Mucosa of rectum (tissue), 2 donors: ENCODE results near the gene PI4K2A.
"Not testable (repeated sequence)": the region's sequence is repeated elsewhere in the genome, so short reads cannot be mapped to it uniquely, and the experiment has no call there.

Source experiments
- H3K27ac ChIP-seq, 2 donors: one replicate each; pipeline ENCODE4 v1.7.0; 2013; ENCODE audit warnings: inconsistent platforms in 2 of 2, low read depth in 2 of 2, low read length in 2 of 2
- H3K27me3 ChIP-seq, 2 donors: one replicate each; pipeline ENCODE4 v1.7.0; 2013; ENCODE audit warnings: low read length in 2 of 2; ENCODE audit not compliant: control insufficient read depth in 2 of 2, insufficient read depth in 2 of 2
- H3K36me3 ChIP-seq, 2 donors: one replicate each; pipeline ENCODE4 v1.7.0; 2013; ENCODE audit warnings: low read length in 2 of 2; ENCODE audit not compliant: control insufficient read depth in 2 of 2, insufficient read depth in 2 of 2
- H3K4me1 ChIP-seq, 2 donors: one replicate each; pipeline ENCODE4 v1.7.0; 2013; ENCODE audit warnings: low read length in 2 of 2, mild to moderate bottlenecking in 1 of 2; ENCODE audit not compliant: control insufficient read depth in 2 of 2, insufficient read depth in 2 of 2
- H3K4me3 ChIP-seq, 2 donors: one replicate each; pipeline ENCODE4 v1.7.0; 2013; ENCODE audit warnings: low read length in 2 of 2
- H3K9ac ChIP-seq, 2 donors: one replicate each; pipeline ENCODE4 v1.7.0; 2013; ENCODE audit warnings: low read length in 2 of 2, low read depth in 1 of 2, mild to moderate bottlenecking in 1 of 2
- H3K9me3 ChIP-seq, 2 donors: one replicate each; pipeline ENCODE4 v1.7.0; 2013; ENCODE audit warnings: low read length in 2 of 2; ENCODE audit not compliant: control insufficient read depth in 2 of 2
- donor health status: healthy.
- donor health status: Normal muscosa, but diverticular disease.

The PI4K2A gene

GRCh38 chr10:97644936-97645335, 4.5 kb downstream of the PI4K2A start:
- Histone ChIP-seq H3K4me1 (peaks cover 7 to 8% of the 10 kb centered on the region in 2 donors), H3K9ac (no peak overlapping the region), H3K4me3 (no peak overlapping the region), H3K9me3 (no peaks in the 10 kb centered on the region), H3K36me3 (peaks cover 0 to 2% of the 10 kb centered on the region in 2 donors), H3K27me3 (no peaks in the 10 kb centered on the region), H3K27ac (no peak overlapping the region)

DNA sequence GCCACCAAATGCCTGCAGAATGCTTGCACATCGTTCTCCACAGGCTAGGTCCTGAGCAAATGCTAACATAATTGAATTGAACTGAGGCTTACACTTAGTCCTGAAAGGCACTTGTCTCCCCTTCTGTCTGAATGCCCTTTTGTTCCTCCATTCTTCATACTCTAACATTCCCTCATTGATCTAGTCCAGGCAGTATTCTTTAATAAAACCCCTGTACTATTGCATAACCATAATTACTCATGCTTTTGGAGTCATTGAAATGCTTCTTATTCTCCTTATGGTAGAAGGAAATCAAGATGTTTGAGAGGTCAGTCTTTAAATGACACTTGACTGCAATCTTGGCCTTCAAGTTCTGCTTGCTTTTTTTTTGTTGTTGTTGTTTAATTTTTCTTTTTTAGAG, 7.1 kb downstream of the PI4K2A start:
- Histone ChIP-seq H3K27ac (no peak overlapping the region), H3K9ac (no peak overlapping the region)

DNA sequence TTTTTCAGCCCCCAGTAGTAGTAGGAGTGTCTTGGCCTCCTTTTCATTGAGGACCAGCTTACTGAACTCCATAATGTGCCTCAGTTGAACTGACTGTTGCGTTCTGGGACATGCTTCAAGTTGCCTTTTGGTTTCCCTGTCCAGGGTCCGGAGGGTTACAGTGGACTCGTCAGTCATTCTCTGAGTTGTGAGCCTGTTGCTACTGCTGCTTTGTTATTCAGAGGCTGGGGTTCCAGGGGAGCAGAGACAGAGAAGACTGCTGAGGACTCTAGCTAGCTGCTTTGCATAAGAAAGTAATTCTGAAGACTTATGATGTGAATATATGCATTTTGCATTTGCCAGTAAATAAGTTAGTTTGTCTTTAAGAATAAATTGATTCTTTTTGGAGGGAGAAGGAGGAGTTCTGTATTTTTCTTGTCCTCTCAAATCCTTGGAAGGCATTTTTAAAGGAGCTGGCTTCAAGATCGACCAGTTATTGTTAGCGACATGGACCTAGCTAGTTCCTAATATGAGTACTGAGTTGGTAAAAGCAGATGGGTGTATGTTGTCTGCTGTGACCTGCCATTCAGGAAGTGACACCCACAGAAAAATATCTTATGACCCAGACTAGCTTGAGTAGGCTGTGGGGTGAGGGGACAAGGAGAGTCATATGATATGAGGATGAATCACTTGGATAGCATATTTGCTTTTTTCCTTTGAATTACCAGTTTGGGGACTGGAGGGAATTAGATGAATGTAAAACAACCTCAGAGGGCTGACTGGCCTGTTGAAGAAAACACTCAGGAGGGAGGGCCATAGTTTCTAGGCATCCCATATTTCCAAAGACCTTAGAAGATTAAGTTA, 8.3 kb downstream of the PI4K2A start:
- no peak overlapping the region for H3K4me3 ChIP-seq
- H3K9ac ChIP-seq = no peak overlapping the region
- H3K27ac ChIP-seq = peak overlapping the region; percentile 42 to 61
- no peaks in the 10 kb centered on the region for H3K9me3 ChIP-seq
- H3K4me1 ChIP-seq = peaks cover 0 to 2% of the 10 kb centered on the region in 2 donors
- H3K27me3 ChIP-seq = no peaks in the 10 kb centered on the region
- H3K36me3 ChIP-seq = peaks cover 15 to 16% of the 10 kb centered on the region in 2 donors

More for the DNA sequence above, 7.1 kb downstream of the PI4K2A start:
- H3K4me3 ChIP-seq = no peak overlapping the region
- peaks cover 0 to 2% of the 10 kb centered on the region in 2 donors for H3K4me1 ChIP-seq
- peaks cover 10 to 13% of the 10 kb centered on the region in 2 donors for H3K36me3 ChIP-seq
- no peaks in the 10 kb centered on the region for H3K27me3 ChIP-seq
- H3K9me3 ChIP-seq = no peaks in the 10 kb centered on the region

GRCh38 chr10:97649405-97649750, 8.9 kb downstream of the PI4K2A start:
- H3K27ac ChIP-seq = peak overlapping the region in 1 of 2 donors; percentile 42
- not testable (repeated sequence) for H3K4me1 ChIP-seq, H3K9ac ChIP-seq, H3K27me3 ChIP-seq, H3K4me3 ChIP-seq, H3K9me3 ChIP-seq
- peaks cover 20 to 21% of the 10 kb centered on the region in 2 donors for H3K36me3 ChIP-seq

- no peak overlapping the region for H3K9ac ChIP-seq
- H3K36me3 ChIP-seq = peaks cover 20 to 21% of the 10 kb centered on the region in 2 donors
- no peak overlapping the region for H3K4me3 ChIP-seq
- H3K27ac ChIP-seq = peak overlapping the region in 1 of 2 donors; percentile 32
- peaks cover 0 to 2% of the 10 kb centered on the region in 2 donors for H3K4me1 ChIP-seq
- H3K27me3 ChIP-seq = no peaks in the 10 kb centered on the region
- H3K9me3 ChIP-seq = no peaks in the 10 kb centered on the region
Observed at GRCh38 chr10:97650726-97651125, 10.3 kb downstream of the PI4K2A start.

GRCh38 chr10:97651773-97652172, 11.3 kb downstream of the PI4K2A start:
- no peak overlapping the region for H3K4me3 ChIP-seq
- no peaks in the 10 kb centered on the region for H3K9me3 ChIP-seq
- H3K27ac ChIP-seq = no peak overlapping the region
- H3K9ac ChIP-seq = no peak overlapping the region
- peaks cover 0 to 2% of the 10 kb centered on the region in 2 donors for H3K4me1 ChIP-seq
- peaks cover 28 to 31% of the 10 kb centered on the region in 2 donors for H3K36me3 ChIP-seq
- no peaks in the 10 kb centered on the region for H3K27me3 ChIP-seq

DNA sequence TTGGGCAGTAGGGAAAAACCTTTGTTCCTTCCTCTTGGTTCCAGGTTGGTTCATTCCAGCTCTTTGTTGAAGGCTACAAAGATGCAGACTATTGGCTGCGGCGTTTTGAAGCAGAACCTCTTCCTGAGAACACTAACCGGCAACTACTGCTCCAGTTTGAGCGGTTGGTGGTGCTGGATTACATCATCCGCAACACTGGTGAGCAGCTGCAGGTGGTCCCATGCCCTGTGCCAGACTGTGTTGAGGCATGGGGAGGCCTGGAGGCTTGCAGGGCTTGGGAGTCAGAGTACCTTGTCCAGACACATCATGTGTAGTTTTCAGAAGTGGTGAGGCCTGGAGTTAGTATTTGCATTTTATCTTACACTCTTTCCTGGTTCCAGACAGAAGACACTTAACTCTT, 16.3 kb downstream of the PI4K2A start:
- no peaks in the 10 kb centered on the region for H3K9me3 ChIP-seq
- H3K27me3 ChIP-seq = no peaks in the 10 kb centered on the region
- peaks cover 25 to 26% of the 10 kb centered on the region in 2 donors for H3K36me3 ChIP-seq
- no peaks in the 10 kb centered on the region for H3K4me1 ChIP-seq
- H3K27ac ChIP-seq = no peak overlapping the region
- H3K9ac ChIP-seq = no peak overlapping the region
- no peak overlapping the region for H3K4me3 ChIP-seq

DNA sequence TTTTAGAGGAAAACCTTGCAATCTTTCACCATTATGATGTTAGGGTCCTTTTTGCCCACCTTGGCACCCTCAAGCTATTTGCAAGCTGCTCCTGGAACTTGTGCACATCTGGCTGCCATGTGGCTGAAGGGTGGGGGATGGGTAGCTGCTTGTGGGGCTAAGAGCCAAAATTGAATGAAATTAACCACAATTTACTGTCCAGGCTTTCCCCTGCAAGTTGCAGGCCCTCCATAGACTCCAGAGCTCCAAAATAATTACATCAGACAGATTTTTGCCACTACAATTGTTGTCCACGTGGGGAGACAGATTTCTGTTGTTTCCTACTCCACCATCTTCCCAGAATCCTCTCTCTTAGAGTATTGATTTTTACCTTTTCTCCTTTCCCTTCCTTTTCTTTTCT, 19.1 kb downstream of the PI4K2A start:
- H3K4me3 ChIP-seq = no peak overlapping the region
- peaks cover 8 to 9% of the 10 kb centered on the region in 2 donors for H3K4me1 ChIP-seq
- H3K27me3 ChIP-seq = no peaks in the 10 kb centered on the region
- H3K36me3 ChIP-seq = peaks cover 13 to 18% of the 10 kb centered on the region in 2 donors
- H3K9me3 ChIP-seq = no peaks in the 10 kb centered on the region
- H3K9ac ChIP-seq = no peak overlapping the region
- no peak overlapping the region for H3K27ac ChIP-seq

- Histone ChIP-seq H3K9me3 (no peaks in the 10 kb centered on the region), H3K36me3 (peaks cover 0 to 18% of the 10 kb centered on the region in 2 donors), H3K4me3 (no peak overlapping the region), H3K27ac (peak overlapping the region; percentile 38 to 59), H3K27me3 (no peaks in the 10 kb centered on the region), H3K4me1 (peaks cover 12 to 15% of the 10 kb centered on the region in 2 donors), H3K9ac (no peak overlapping the region)
Observed at GRCh38 chr10:97664282-97664850, 23.9 kb downstream of the PI4K2A start.

GRCh38 chr10:97666992-97667391, 26.5 kb downstream of the PI4K2A start:
- Histone ChIP-seq H3K4me1 (peaks cover 12 to 15% of the 10 kb centered on the region in 2 donors), H3K4me3 (no peak overlapping the region), H3K27me3 (no peaks in the 10 kb centered on the region), H3K9me3 (no peaks in the 10 kb centered on the region), H3K27ac (no peak overlapping the region), H3K9ac (no peak overlapping the region), H3K36me3 (peaks cover 0 to 21% of the 10 kb centered on the region in 2 donors)
